HEK293 (cell line): ENCODE data around the gene FUT4.

ENCODE experiments used
- CTCF ChIA-PET: fragments of 350-600 bp; formaldehyde crosslinking; extraction: SDS; loops from one replicate; lab custom pipeline; 2021; ENCODE audit warnings: antibody characterized with exemption; lab: Yijun Ruan, JAX
- POLR2A ChIA-PET: fragments of 300-600 bp; formaldehyde crosslinking; extraction: SDS; loops from one replicate; lab custom pipeline; 2020; ENCODE audit warnings: antibody characterized with exemption, inconsistent platforms; lab: Yijun Ruan, JAX
- H3K27ac ChIP-seq: fragments of 200-500 bp; sonication (Bioruptor generic); 2 replicates; pipeline ENCODE4 v1.5.1; 2014; ENCODE audit warnings: low read depth, low read length, control low read depth, inconsistent platforms; ENCODE audit errors: extremely low read depth
- H3K36me3 ChIP-seq, 2 experiments: fragments of 200-500 bp in 1 of 2; sonication (Bioruptor generic) in 1 of 2; 1 replicate in 1 of 2; 2 replicates in 1 of 2; pipeline ENCODE4 v1.5.1; 2014 to 2017; ENCODE audit warnings: inconsistent platforms in 2 of 2, low read length in 2 of 2; ENCODE audit not compliant: control insufficient read depth in 2 of 2, insufficient read depth in 1 of 2
- H3K4me1 ChIP-seq: fragments of 200-500 bp; sonication (Bioruptor generic); 2 replicates; pipeline ENCODE4 v1.5.1; 2014; ENCODE audit warnings: mild to moderate bottlenecking, low read length, inconsistent platforms; ENCODE audit not compliant: control insufficient read depth, insufficient read depth
- H3K4me3 ChIP-seq: 2 replicates; pipeline ENCODE4 v1.5.1; 2011; ENCODE audit warnings: low read depth, mild to moderate bottlenecking, control low read depth, low read length, moderate library complexity
- H3K9me3 ChIP-seq: fragments of 200-500 bp; sonication (Bioruptor generic); 2 replicates; pipeline ENCODE4 v1.5.1; 2014; ENCODE audit warnings: low read depth, low read length, inconsistent platforms; ENCODE audit not compliant: control insufficient read depth, insufficient read depth
- KLF10 ChIP-seq: fragments of 450-650 bp; IDR thresholded peaks from 2 replicates; pipeline ENCODE4 v1.5.1; 2018; ENCODE audit warnings: missing biosample characterization, mild to moderate bottlenecking, missing genetic modification characterization
- PRDM1 ChIP-seq: fragments of 450-650 bp; formaldehyde crosslinking; IDR thresholded peaks from 2 replicates; pipeline ENCODE4; 2016; ENCODE audit warnings: missing biosample characterization, missing genetic modification characterization
- RBAK ChIP-seq: fragments of 450-650 bp; formaldehyde crosslinking; IDR thresholded peaks from 2 replicates; pipeline ENCODE4 v1.5.1; 2016; ENCODE audit warnings: missing biosample characterization, missing genetic modification characterization
- SCRT2 ChIP-seq: fragments of 450-650 bp; formaldehyde crosslinking; IDR thresholded peaks from 2 replicates; pipeline ENCODE4 v1.5.1; 2016; ENCODE audit warnings: missing biosample characterization, missing genetic modification characterization
- ZBTB17 ChIP-seq: fragments of 450-650 bp; formaldehyde crosslinking; IDR thresholded peaks from 2 replicates; pipeline ENCODE4 v1.5.1; 2016; ENCODE audit warnings: missing biosample characterization, missing genetic modification characterization
- ZBTB20 ChIP-seq: fragments of 450-650 bp; formaldehyde crosslinking; IDR thresholded peaks from 2 replicates; pipeline ENCODE4 v1.5.1; 2016; ENCODE audit warnings: missing biosample characterization, missing genetic modification characterization
- ZBTB21 ChIP-seq: fragments of 450-650 bp; formaldehyde crosslinking; IDR thresholded peaks from 2 replicates; pipeline ENCODE4 v1.5.1; 2017; ENCODE audit warnings: missing biosample characterization, missing genetic modification characterization
- ZBTB8A ChIP-seq: fragments of 450-650 bp; formaldehyde crosslinking; IDR thresholded peaks from 2 replicates; pipeline ENCODE4 v1.5.1; 2016; ENCODE audit warnings: missing biosample characterization, missing genetic modification characterization
- ZNF10 ChIP-seq: fragments of 450-650 bp; formaldehyde crosslinking; IDR thresholded peaks from 2 replicates; pipeline ENCODE4 v1.5.1; 2017; ENCODE audit warnings: missing biosample characterization, missing genetic modification characterization
- ZNF133 ChIP-seq: fragments of 450-650 bp; formaldehyde crosslinking; IDR thresholded peaks from 2 replicates; pipeline ENCODE4 v1.5.1; 2016; ENCODE audit warnings: missing biosample characterization, missing genetic modification characterization
- ZNF174 ChIP-seq: fragments of 450-650 bp; formaldehyde crosslinking; IDR thresholded peaks from 2 replicates; pipeline ENCODE4 v1.5.0; 2017; ENCODE audit warnings: missing biosample characterization, mild to moderate bottlenecking, missing genetic modification characterization
- ZNF202 ChIP-seq: fragments of 450-650 bp; formaldehyde crosslinking; IDR thresholded peaks from 2 replicates; pipeline ENCODE4 v1.5.1; 2016; ENCODE audit warnings: missing biosample characterization, missing genetic modification characterization, borderline replicate concordance
- ZNF248 ChIP-seq: fragments of 450-650 bp; formaldehyde crosslinking; IDR thresholded peaks from 2 replicates; pipeline ENCODE4 v1.5.1; 2017; ENCODE audit warnings: missing biosample characterization, missing genetic modification characterization
- ZNF366 ChIP-seq: fragments of 450-650 bp; formaldehyde crosslinking; conservative IDR thresholded peaks from 2 replicates; pipeline ENCODE4 v1.5.1; 2016; ENCODE audit warnings: missing biosample characterization, missing genetic modification characterization
- ZNF555 ChIP-seq: fragments of 450-650 bp; formaldehyde crosslinking; conservative IDR thresholded peaks from 2 replicates; pipeline ENCODE4 v1.5.1; 2017; ENCODE audit warnings: missing biosample characterization, mild to moderate bottlenecking, missing genetic modification characterization, inconsistent platforms
- ZNF600 ChIP-seq: fragments of 450-650 bp; formaldehyde crosslinking; IDR thresholded peaks from 2 replicates; pipeline ENCODE4 v1.5.1; 2016; ENCODE audit warnings: missing biosample characterization, missing genetic modification characterization
- ZNF664 ChIP-seq: fragments of 450-650 bp; formaldehyde crosslinking; IDR thresholded peaks from 2 replicates; pipeline ENCODE4 v1.5.1; 2016; ENCODE audit warnings: missing biosample characterization, missing genetic modification characterization
- ZNF837 ChIP-seq: fragments of 450-650 bp; formaldehyde crosslinking; IDR thresholded peaks from 2 replicates; pipeline ENCODE4 v1.5.1; 2016; ENCODE audit warnings: missing biosample characterization, missing genetic modification characterization
- TF ChIP-seq, protein P1 (sequence below): fragments of 450-650 bp; formaldehyde crosslinking; IDR thresholded peaks from 2 replicates; pipeline ENCODE4 v1.5.1; 2016; ENCODE audit warnings: missing biosample characterization, missing genetic modification characterization
- TF ChIP-seq, protein P2 (sequence below): fragments of 450-650 bp; formaldehyde crosslinking; IDR thresholded peaks from 2 replicates; pipeline ENCODE4 v1.5.1; 2017; ENCODE audit warnings: missing biosample characterization, missing genetic modification characterization

Gene FUT4

DNA sequence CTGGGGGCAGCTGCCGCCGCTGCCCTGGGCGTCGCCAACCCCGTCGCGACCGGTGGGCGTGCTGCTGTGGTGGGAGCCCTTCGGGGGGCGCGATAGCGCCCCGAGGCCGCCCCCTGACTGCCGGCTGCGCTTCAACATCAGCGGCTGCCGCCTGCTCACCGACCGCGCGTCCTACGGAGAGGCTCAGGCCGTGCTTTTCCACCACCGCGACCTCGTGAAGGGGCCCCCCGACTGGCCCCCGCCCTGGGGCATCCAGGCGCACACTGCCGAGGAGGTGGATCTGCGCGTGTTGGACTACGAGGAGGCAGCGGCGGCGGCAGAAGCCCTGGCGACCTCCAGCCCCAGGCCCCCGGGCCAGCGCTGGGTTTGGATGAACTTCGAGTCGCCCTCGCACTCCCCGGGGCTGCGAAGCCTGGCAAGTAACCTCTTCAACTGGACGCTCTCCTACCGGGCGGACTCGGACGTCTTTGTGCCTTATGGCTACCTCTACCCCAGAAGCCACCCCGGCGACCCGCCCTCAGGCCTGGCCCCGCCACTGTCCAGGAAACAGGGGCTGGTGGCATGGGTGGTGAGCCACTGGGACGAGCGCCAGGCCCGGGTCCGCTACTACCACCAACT lies 1.0 kb downstream of the FUT4 start:
- CTCF ChIA-PET, result interaction anchor here (0.8 to 1.4 kb wide), 2 partner anchors 11 to 218 kb away, joined by 3 to 4 read pairs; no protein-coding TSS in a partner anchor
- peak overlapping the region; percentile 54 for H3K4me3 ChIP-seq
- H3K9me3 ChIP-seq, result no peaks in the 10 kb centered on the region
- POLR2A ChIA-PET, result interaction anchor here (1.0 to 1.5 kb wide), 6 partner anchors 10 to 609 kb away, joined by 3 to 6 read pairs (median 4); partner anchors contain the start of genes ANKRD49 and MRE11
- H3K27ac ChIP-seq, result peak overlapping the region; percentile 91; the same call in 1 of the 2 replicates
- no peaks in the 10 kb centered on the region for H3K4me1 ChIP-seq
- no peaks in the 10 kb centered on the region for H3K36me3 ChIP-seq
- TF ChIP-seq ZNF10 (no peak), ZNF555 (tag by site-specific recombination) (no peak), ZNF248 (tag by site-specific recombination) (no peak), ZNF202 (tag by site-specific recombination) (peak; percentile 55; the same call in 1 of the 2 replicates), ZNF600 (tag by site-specific recombination) (no peak)
- TF ChIP-seq, all 188 proteins: peak for 1

DNA sequence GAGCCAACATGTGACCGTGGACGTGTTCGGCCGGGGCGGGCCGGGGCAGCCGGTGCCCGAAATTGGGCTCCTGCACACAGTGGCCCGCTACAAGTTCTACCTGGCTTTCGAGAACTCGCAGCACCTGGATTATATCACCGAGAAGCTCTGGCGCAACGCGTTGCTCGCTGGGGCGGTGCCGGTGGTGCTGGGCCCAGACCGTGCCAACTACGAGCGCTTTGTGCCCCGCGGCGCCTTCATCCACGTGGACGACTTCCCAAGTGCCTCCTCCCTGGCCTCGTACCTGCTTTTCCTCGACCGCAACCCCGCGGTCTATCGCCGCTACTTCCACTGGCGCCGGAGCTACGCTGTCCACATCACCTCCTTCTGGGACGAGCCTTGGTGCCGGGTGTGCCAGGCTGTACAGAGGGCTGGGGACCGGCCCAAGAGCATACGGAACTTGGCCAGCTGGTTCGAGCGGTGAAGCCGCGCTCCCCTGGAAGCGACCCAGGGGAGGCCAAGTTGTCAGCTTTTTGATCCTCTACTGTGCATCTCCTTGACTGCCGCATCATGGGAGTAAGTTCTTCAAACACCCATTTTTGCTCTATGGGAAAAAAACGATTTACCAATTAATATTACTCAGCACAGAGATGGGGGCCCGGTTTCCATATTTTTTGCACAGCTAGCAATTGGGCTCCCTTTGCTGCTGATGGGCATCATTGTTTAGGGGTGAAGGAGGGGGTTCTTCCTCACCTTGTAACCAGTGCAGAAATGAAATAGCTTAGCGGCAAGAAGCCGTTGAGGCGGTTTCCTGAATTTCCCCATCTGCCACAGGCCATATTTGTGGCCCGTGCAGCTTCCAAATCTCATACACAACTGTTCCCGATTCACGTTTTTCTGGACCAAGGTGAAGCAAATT lies 1.8 kb downstream of the FUT4 start:
- Histone ChIP-seq H3K4me3 (peak overlapping the region; percentile 9; the same call in 1 of the 2 replicates), H3K9me3 (no peaks in the 10 kb centered on the region), H3K27ac (no peak overlapping the region), H3K4me1 (no peaks in the 10 kb centered on the region), H3K36me3 (no peaks in the 10 kb centered on the region)
- ChIA-PET CTCF (interaction anchor here (0.8 kb wide), 1 partner anchor 217 kb away, joined by 4 read pairs; no protein-coding TSS in a partner anchor), POLR2A (no interaction called here)
- no peak for TF ChIP-seq KLF10 (tag by site-specific recombination)
- TF ChIP-seq ZBTB8A (tag by site-specific recombination), result peak; percentile 78
- 0 out of 2 replicates have a peak, but pooled peaks have one; percentile 5 for TF ChIP-seq ZNF202 (tag by site-specific recombination)

DNA sequence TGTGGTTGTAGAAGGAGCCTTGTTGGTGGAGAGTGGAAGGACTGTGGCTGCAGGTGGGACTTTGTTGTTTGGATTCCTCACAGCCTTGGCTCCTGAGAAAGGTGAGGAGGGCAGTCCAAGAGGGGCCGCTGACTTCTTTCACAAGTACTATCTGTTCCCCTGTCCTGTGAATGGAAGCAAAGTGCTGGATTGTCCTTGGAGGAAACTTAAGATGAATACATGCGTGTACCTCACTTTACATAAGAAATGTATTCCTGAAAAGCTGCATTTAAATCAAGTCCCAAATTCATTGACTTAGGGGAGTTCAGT lies 2.4 kb downstream of the FUT4 start:
- H3K27ac ChIP-seq, result no peak overlapping the region
- H3K36me3 ChIP-seq, result no peaks in the 10 kb centered on the region
- peak overlapping the region; percentile 9 for H3K4me3 ChIP-seq
- H3K4me1 ChIP-seq, result no peaks in the 10 kb centered on the region
- CTCF ChIA-PET, result no interaction called here
- H3K9me3 ChIP-seq, result no peaks in the 10 kb centered on the region
- TF ChIP-seq ZNF366 (tag by site-specific recombination) (no peak), ZNF837 (tag by site-specific recombination) (no peak), SCRT2 (tag by site-specific recombination) (no peak), ZBTB20 (tag by site-specific recombination) (no peak), ZNF174 (tag by site-specific recombination) (no peak), ZBTB8A (tag by site-specific recombination) (no peak), ZNF600 (tag by site-specific recombination) (no peak), PRDM1 (tag by site-specific recombination) (no peak), ZNF133 (tag by site-specific recombination) (no peak), RBAK (tag by site-specific recombination) (no peak)
- TF ChIP-seq, protein P1, sequence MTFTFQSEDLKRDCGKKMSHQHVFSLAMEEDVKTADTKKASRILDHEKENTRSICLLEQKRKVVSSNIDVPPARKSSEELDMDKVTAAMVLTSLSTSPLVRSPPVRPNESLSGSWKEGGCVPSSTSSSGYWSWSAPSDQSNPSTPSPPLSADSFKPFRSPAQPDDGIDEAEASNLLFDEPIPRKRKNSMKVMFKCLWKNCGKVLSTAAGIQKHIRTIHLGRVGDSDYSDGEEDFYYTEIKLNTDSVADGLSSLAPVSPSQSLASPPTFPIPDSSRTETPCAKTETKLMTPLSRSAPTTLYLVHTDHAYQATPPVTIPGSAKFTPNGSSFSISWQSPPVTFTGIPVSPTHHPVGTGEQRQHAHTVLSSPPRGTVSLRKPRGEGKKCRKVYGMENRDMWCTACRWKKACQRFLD, result no peak
- POLR2A ChIA-PET, result no interaction called here

DNA sequence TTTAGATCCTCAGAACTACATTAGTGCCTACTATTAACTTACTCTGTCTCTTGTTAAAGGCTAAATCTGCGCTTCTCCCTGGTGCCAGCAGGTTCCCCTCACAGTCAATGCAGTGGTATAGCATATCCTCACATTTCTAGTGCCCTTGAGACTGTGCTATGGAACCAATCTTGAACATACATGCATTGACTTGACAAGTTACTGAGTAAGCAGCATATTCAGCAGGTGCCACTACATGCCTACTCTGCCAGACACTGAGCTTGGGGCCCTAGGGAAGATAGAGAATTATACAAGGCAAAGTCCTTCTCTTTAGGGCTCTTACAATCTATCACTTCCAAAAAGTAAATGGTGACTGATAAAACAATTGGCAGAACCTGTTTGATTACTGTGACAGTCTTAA lies 3.2 kb downstream of the FUT4 start:
- POLR2A ChIA-PET, result no interaction called here
- Histone ChIP-seq H3K4me1 (no peaks in the 10 kb centered on the region), H3K27ac (no peak overlapping the region), H3K9me3 (no peaks in the 10 kb centered on the region)
- CTCF ChIA-PET, result interaction anchor here (1.4 to 2.0 kb wide), 4 partner anchors 10 to 77 kb away, joined by 5 to 6 read pairs (median 6); no protein-coding TSS in a partner anchor
- TF ChIP-seq ZBTB17 (tag by site-specific recombination), result no peak
- 0 out of 2 replicates have a peak, but pooled peaks have one; percentile 12 for TF ChIP-seq ZNF600 (tag by site-specific recombination)
- TF ChIP-seq SCRT2 (tag by site-specific recombination), result peak; percentile 68; the same call in 1 of the 2 replicates
- TF ChIP-seq ZBTB20 (tag by site-specific recombination), result peak; percentile 17; the same call in 1 of the 2 replicates
- TF ChIP-seq, protein P2, sequence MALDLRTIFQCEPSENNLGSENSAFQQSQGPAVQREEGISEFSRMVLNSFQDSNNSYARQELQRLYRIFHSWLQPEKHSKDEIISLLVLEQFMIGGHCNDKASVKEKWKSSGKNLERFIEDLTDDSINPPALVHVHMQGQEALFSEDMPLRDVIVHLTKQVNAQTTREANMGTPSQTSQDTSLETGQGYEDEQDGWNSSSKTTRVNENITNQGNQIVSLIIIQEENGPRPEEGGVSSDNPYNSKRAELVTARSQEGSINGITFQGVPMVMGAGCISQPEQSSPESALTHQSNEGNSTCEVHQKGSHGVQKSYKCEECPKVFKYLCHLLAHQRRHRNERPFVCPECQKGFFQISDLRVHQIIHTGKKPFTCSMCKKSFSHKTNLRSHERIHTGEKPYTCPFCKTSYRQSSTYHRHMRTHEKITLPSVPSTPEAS (tag by site-specific recombination), result no peak
- no peak for TF ChIP-seq ZNF664 (tag by site-specific recombination)
- TF ChIP-seq ZBTB21 (tag by site-specific recombination), result no peak
- TF ChIP-seq, all 188 proteins: peak for 3
- H3K4me3 ChIP-seq, result peak overlapping the region; percentile 5
- H3K36me3 ChIP-seq, result no peaks in the 10 kb centered on the region
